GM21381 (cell line): Measurements from ENCODE around the gene SNUPN.
A peak's percentile ranks its signal among the peaks of the same experiment; 100 is the strongest.
"Not testable (repeated sequence)": the region's sequence is repeated elsewhere in the genome, so short reads cannot be mapped to it uniquely, and the experiment has no call there.

Experiments used
- ATAC-seq: cut with Tn5 transposase; IDR thresholded peaks from one replicate; pipeline ENCODE4 v1.9.1; 2021; ENCODE audit warnings: mild to moderate bottlenecking, moderate library complexity; ENCODE audit not compliant: unreplicated experiment

Gene SNUPN

GRCh38 chr15:75584121-75584520, 41.4 kb downstream of the SNUPN start:
- ATAC-seq: no peak

- ATAC-seq: no peak
Observed at GRCh38 chr15:75583701-75584100, 41.8 kb downstream of the SNUPN start.

- ATAC-seq: not testable (repeated sequence)
Observed at GRCh38 chr15:75582943-75583342, 42.6 kb downstream of the SNUPN start.

- ATAC-seq: peak; percentile 70
Observed at GRCh38 chr15:75578948-75579920, 46.3 kb downstream of the SNUPN start, which contains the start of gene PTPN9. TSS of gene PTPN9 (minus strand) at chr15:75579315. CDS start at chr15:75578776, 539 bp downstream.

GRCh38 chr15:75578173-75578947, 47.2 kb downstream of the SNUPN start:
- ATAC-seq: peak; percentile 40

- ATAC-seq: no peak
Observed at GRCh38 chr15:75577401-75578172, 47.9 kb downstream of the SNUPN start.

GRCh38 chr15:75573648-75574384, 51.7 kb downstream of the SNUPN start:
- no peak for ATAC-seq

GRCh38 chr15:75570126-75570845, 55.2 kb downstream of the SNUPN start:
- no peak for ATAC-seq

GRCh38 chr15:75565062-75565970, 60.2 kb downstream of the SNUPN start:
- no peak for ATAC-seq

- no peak for ATAC-seq
Observed at GRCh38 chr15:75561888-75562287, 63.6 kb downstream of the SNUPN start.

GRCh38 chr15:75559360-75559759, 66.2 kb downstream of the SNUPN start:
- ATAC-seq: not testable (repeated sequence)

GRCh38 chr15:75558955-75559354, 66.6 kb downstream of the SNUPN start:
- ATAC-seq: not testable (repeated sequence)

GRCh38 chr15:75554717-75555116, 70.8 kb downstream of the SNUPN start:
- no peak for ATAC-seq

GRCh38 chr15:75553659-75554058, 71.9 kb downstream of the SNUPN start:
- no peak for ATAC-seq

- no peak for ATAC-seq
Observed at GRCh38 chr15:75551091-75551490, 74.4 kb downstream of the SNUPN start.
